ENCODE data around the gene UBC. TPM values are rescaled to one million over a fixed set of nuclear protein-coding genes. Genes with fewer than 3 reads are reported as not detected.
A peak's percentile ranks its signal among the peaks of the same experiment; 100 is the strongest.

The UBC gene
- total and polyA plus RNA-seq, 9 of the 15 experiments (the other 6 are each of a cell fraction or from before 2014, with no cell fraction given) = 533 to 1,153 (median 813) TPM

GRCh38 chr12:124940393-124941169 lies 26.1 kb upstream of the UBC start (continued):
- TF ChIP-seq HBP1 (CRISPR knock-in tag; IDR thresholded peaks at IDR 0.05) = no peak
- TF ChIP-seq LCOR (CRISPR knock-in tag; IDR thresholded peaks at IDR 0.05) = peak; percentile 93
- peak; percentile 72; the same call in 1 of the 2 replicates for TF ChIP-seq EP400 (IDR thresholded peaks at IDR 0.05)
- TF ChIP-seq SMARCB1 (IDR thresholded peaks at IDR 0.05; ENCODE audit: insufficient read length, low read depth) = no peak
- no peak for TF ChIP-seq ZNF224 (CRISPR knock-in tag; IDR thresholded peaks at IDR 0.05)
- TF ChIP-seq ERF (CRISPR knock-in tag; IDR thresholded peaks at IDR 0.05) = no peak
- peak; percentile 18 for TF ChIP-seq NFE2 (IDR thresholded peaks at IDR 0.05; ENCODE audit: low read depth)
- TF ChIP-seq POLR2H (tag; IDR thresholded peaks at IDR 0.05; ENCODE audit: low read depth) = no peak
- peak; percentile 40 for TF ChIP-seq E2F8 (IDR thresholded peaks at IDR 0.05; ENCODE audit: low read depth, partially characterized antibody)
- TF ChIP-seq SNIP1 (IDR thresholded peaks at IDR 0.05; ENCODE audit: low read depth) = no peak
- TF ChIP-seq NUFIP1 (IDR thresholded peaks at IDR 0.05; ENCODE audit: partially characterized antibody) = peak; percentile 65
- 0 out of 2 replicates have a peak, but pooled peaks have one; percentile 35 for TF ChIP-seq MBD2 (IDR thresholded peaks at IDR 0.05; ENCODE audit: borderline replicate concordance, low read depth)
- TF ChIP-seq MEF2D (tag; conservative IDR thresholded peaks at IDR 0.05; ENCODE audit: low read depth) = peak; percentile 31; the same call in 1 of the 2 replicates
- 0 out of 2 replicates have a peak, but pooled peaks have one; percentile 39 for TF ChIP-seq PHB2 (IDR thresholded peaks at IDR 0.05; ENCODE audit: low read depth)
- no peak for TF ChIP-seq POU5F1 (IDR thresholded peaks at IDR 0.05; ENCODE audit: borderline replicate concordance, low read depth, low read length, partially characterized antibody)
- no peak for TF ChIP-seq RNF219 (CRISPR knock-in tag; IDR thresholded peaks at IDR 0.05)
- TF ChIP-seq TSC22D4 (tag; IDR thresholded peaks at IDR 0.05) = no peak
- TF ChIP-seq ZNF740 (CRISPR knock-in tag; IDR thresholded peaks at IDR 0.05) = no peak
- no peak for TF ChIP-seq ZNF740 (tag; IDR thresholded peaks at IDR 0.05)
- TF ChIP-seq FOXK2 (conservative IDR thresholded peaks at IDR 0.05 in 1 of 2, IDR thresholded peaks at IDR 0.05 in 1 of 2; ENCODE audit: low read depth in 2 of 2) = peak; percentile 48 to 53; a peak in 3 of 4 replicates
- TF ChIP-seq ZNF717 (CRISPR knock-in tag; IDR thresholded peaks at IDR 0.05) = peak; percentile 80; the same call in 1 of the 2 replicates
- TF ChIP-seq SUPT5H (IDR thresholded peaks at IDR 0.05) = peak; percentile 66

Data from K562 (cell line).